Sigmoid colon (tissue), 7 donors: ENCODE results near the gene KRT7. TPM values are rescaled to one million over a fixed set of nuclear protein-coding genes. Genes with fewer than 3 reads are reported as not detected.

Experiments used
- DNase-seq: peaks from one replicate; pipeline ENCODE4 v3.0.0-alpha.2; 2019
- H3K27ac ChIP-seq, 4 donors: fragments of 200-600 bp; sonication (generic); one replicate each; pipeline ENCODE4 v1.5.1; 2016 to 2019; ENCODE audit warnings: mild to moderate bottlenecking in 1 of 4
- H3K27me3 ChIP-seq, 3 donors: fragments of 200-600 bp; sonication (generic); one replicate each; pipeline ENCODE4 v1.5.1; 2019; ENCODE audit warnings: mild to moderate bottlenecking in 1 of 3
- H3K36me3 ChIP-seq, 4 donors: fragments of 200-600 bp; sonication (generic); one replicate each; pipeline ENCODE4 v1.5.1; 2016 to 2019
- H3K4me1 ChIP-seq, 4 donors: fragments of 200-600 bp; sonication (generic); one replicate each; pipeline ENCODE4 v1.5.1; 2017 to 2019
- H3K4me3 ChIP-seq, 4 donors: fragments of 200-600 bp; sonication (generic); one replicate each; pipeline ENCODE4 v1.5.1; 2017 to 2019; ENCODE audit warnings: mild to moderate bottlenecking in 2 of 4, moderate library complexity in 1 of 4
- H3K9me3 ChIP-seq, 4 donors: fragments of 200-600 bp in 3 of 4; sonication (generic) in 3 of 4; one replicate each; pipeline versions ENCODE4 v1.5.1 to v1.6.1; 2013 to 2019
- EP300 ChIP-seq, 4 donors: sonication (generic); formaldehyde crosslinking; IDR thresholded peaks; one replicate each; pipeline ENCODE4 v1.6.1; 2017; ENCODE audit warnings: antibody characterized with exemption in 4 of 4
- POLR2A ChIP-seq, 2 donors: fragments of 450-650 bp; IDR thresholded peaks; one replicate each; pipeline ENCODE4 v1.6.1; 2016; ENCODE audit warnings: antibody characterized with exemption in 2 of 2, mild to moderate bottlenecking in 2 of 2, moderate library complexity in 2 of 2
- POLR2AphosphoS5 ChIP-seq, 4 donors: sonication (generic); formaldehyde crosslinking; IDR thresholded peaks; one replicate each; pipeline ENCODE4 v1.6.1; 2017; ENCODE audit warnings: antibody characterized with exemption in 4 of 4
- WGBS, 2 donors: extraction: QIAGEN DNeasy Blood & Tissue Kit; methylation state at CpG; one replicate each; pipeline ENCODE4 v1.1.7; 2013; 5-methylcytosine and 5-hydroxymethylcytosine counted together
- intact Hi-C: fragments of 100-400 bp; cut with DNase I; formaldehyde crosslinking; loops from one replicate; pipeline ENCODE4 v1.15.1; 2023
- polyA plus RNA-seq, 3 donors: library from polyadenylated mRNA; stranded (reverse); fragments of 200-250 nt; gene quantifications; one replicate each; pipeline ENCODE4 v1.2.3, GENCODE V29; 2013
- total RNA-seq, 4 donors: library from RNA; depleted of rRNA; stranded (reverse); fragments of >200 nt; gene quantifications; one replicate each; pipeline ENCODE4 v1.1.0, GENCODE V29; 2016
- TF ChIP-seq, protein P1 (sequence below), 4 experiments: fragments of 450-650 bp in 3 of 4; fragments of 200-600 bp in 1 of 4; IDR thresholded peaks; one replicate each; pipeline ENCODE4 v1.5.1; 2016 to 2019; ENCODE audit warnings: antibody characterized with exemption in 4 of 4, mild to moderate bottlenecking in 3 of 4, moderate library complexity in 2 of 4
- donor health status: healthy with polysubstance abuse.
- donor health status: Bipolar disorder and iron deficiency.
- donor health status: healthy.

Gene KRT7
- total and polyA plus RNA-seq, 7 donors = 0.27 to 12.0 (median 2.4) TPM; not detected in 2

DNA sequence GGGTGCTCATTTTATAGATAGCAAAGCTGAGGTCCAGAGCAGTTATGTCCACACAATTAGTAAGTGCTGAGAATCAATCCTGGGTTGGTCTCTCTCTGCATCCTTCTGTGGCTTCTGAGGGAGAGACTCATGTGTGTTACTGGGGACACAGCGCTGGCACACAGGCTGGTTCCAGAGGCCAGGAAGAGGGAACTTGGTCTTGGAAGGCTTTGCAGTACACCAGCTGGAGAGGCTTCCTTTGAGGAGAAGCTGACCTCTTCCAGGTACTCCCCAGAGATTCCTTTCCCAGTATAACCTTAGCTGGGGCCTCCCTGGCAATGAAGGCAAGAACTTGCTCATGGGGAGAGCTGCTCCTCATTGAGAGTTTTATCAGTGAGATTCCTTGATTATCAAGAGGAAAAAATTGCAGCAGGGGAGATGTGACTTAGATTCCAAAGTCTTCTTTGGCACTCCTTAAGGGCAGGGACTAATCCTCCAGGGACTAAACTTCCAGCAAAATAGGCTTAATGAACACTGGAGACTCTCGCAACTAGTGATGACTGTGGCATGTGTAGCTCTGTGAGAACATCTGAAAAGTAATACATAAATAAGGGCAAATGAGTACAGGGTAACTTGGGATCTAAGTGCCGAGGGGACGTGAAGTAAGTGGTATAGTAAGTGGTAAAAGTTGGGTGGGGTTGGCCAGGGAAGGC lies 27.3 kb upstream of the KRT7 start:
- Histone ChIP-seq H3K27ac (no peak overlapping the region), H3K4me3 (no peak overlapping the region), H3K9me3 (no peaks in the 10 kb centered on the region), H3K4me1 (peaks cover 0 to 30% (median 5%) of the 10 kb centered on the region in 4 donors), H3K36me3 (no peaks in the 10 kb centered on the region), H3K27me3 (no peaks in the 10 kb centered on the region)
- WGBS, 2 donors = 53 to 86% methylated on average over 4 of the region's 4 CpGs
- intact Hi-C loops = no loop called here
- peak; percentile 26 for DNase-seq
- TF ChIP-seq, protein P1, sequence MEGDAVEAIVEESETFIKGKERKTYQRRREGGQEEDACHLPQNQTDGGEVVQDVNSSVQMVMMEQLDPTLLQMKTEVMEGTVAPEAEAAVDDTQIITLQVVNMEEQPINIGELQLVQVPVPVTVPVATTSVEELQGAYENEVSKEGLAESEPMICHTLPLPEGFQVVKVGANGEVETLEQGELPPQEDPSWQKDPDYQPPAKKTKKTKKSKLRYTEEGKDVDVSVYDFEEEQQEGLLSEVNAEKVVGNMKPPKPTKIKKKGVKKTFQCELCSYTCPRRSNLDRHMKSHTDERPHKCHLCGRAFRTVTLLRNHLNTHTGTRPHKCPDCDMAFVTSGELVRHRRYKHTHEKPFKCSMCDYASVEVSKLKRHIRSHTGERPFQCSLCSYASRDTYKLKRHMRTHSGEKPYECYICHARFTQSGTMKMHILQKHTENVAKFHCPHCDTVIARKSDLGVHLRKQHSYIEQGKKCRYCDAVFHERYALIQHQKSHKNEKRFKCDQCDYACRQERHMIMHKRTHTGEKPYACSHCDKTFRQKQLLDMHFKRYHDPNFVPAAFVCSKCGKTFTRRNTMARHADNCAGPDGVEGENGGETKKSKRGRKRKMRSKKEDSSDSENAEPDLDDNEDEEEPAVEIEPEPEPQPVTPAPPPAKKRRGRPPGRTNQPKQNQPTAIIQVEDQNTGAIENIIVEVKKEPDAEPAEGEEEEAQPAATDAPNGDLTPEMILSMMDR (IDR thresholded peaks at IDR 0.05) = no peak
- TF ChIP-seq POLR2A (IDR thresholded peaks at IDR 0.05) (no peak), POLR2AphosphoS5 (IDR thresholded peaks at IDR 0.05) (no peak), EP300 (IDR thresholded peaks at IDR 0.05) (no peak)

DNA sequence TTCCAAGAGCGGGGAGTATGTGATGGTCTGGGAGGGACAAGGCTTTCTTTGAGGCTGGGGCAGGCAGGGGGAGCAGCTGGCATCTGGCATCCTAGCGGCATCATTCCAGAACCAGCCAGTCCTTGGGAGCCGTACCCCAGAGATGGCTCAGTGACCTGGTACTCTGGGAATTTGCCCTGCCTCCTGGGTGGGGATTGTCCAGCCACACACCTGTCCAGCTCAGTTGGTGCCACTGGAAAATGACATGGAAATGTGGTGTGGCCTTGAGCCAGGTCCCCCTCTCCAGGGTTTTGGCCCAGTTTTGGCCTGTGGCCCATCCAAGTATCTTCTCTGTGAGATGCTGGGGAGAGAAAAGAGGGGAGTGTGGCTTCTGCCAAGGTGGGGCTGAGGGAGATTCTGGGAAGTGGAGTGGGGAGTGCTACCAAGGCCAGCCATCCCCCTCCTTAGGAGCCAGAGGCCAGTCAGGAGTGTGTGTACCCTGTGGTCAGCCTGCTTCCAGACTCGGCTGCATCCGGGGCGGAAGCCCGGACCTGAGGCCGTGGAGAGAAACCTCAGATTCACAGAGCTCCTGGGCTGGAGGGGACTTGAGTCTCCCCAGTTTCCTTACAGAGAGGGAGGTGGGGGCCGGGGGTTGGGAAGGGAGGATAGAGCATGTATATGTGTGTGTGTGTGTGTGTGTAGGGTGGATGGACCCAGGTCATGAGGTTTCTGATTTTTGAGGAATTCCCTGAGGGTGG lies 26.6 kb upstream of the KRT7 start:
- TF ChIP-seq, protein P1 (IDR thresholded peaks at IDR 0.05) = no peak
- TF ChIP-seq POLR2A (IDR thresholded peaks at IDR 0.05) (no peak), POLR2AphosphoS5 (IDR thresholded peaks at IDR 0.05) (no peak), EP300 (IDR thresholded peaks at IDR 0.05) (no peak)
- H3K36me3 ChIP-seq = no peaks in the 10 kb centered on the region
- H3K27me3 ChIP-seq = no peaks in the 10 kb centered on the region
- H3K4me3 ChIP-seq = no peak overlapping the region
- DNase-seq = peak; percentile 54
- intact Hi-C loops = no loop called here
- no peaks in the 10 kb centered on the region for H3K9me3 ChIP-seq
- H3K27ac ChIP-seq = no peak overlapping the region
- WGBS, 2 donors = 80 to 89% methylated on average over 9 of the region's 9 CpGs
- H3K4me1 ChIP-seq = peaks cover 0 to 30% (median 5%) of the 10 kb centered on the region in 4 donors

DNA sequence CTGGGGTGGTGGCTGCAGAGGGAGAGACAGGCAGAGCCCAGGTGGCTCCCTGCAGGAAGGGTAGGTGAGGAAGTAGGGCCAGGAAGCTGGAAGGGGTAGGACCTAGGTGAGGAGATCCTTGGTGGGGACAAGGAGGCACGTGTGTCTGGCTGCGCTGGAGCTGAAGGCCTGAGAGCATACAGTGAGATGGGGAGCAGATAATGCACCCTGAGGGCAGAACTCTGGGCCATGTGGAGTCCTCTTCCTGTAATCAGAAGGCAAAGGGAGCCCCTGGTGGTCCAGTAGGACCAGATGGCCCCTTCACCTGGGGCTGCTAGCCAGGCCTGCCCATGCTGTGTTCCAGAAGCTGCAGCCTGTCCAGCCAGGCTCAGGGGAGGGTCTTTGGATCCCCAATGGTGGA lies 25.9 kb upstream of the KRT7 start:
- Histone ChIP-seq H3K36me3 (no peaks in the 10 kb centered on the region), H3K4me3 (no peak overlapping the region), H3K9me3 (no peaks in the 10 kb centered on the region), H3K27ac (no peak overlapping the region), H3K27me3 (no peaks in the 10 kb centered on the region), H3K4me1 (peaks cover 0 to 29% (median 5%) of the 10 kb centered on the region in 4 donors)
- TF ChIP-seq POLR2A (IDR thresholded peaks at IDR 0.05) (no peak), POLR2AphosphoS5 (IDR thresholded peaks at IDR 0.05) (no peak), EP300 (IDR thresholded peaks at IDR 0.05) (no peak)
- TF ChIP-seq, protein P1 (IDR thresholded peaks at IDR 0.05) = no peak
- WGBS, 2 donors = 87 to 88% methylated on average over 2 of the region's 2 CpGs
- intact Hi-C loops = no loop called here
- DNase-seq = peak; percentile 50

DNA sequence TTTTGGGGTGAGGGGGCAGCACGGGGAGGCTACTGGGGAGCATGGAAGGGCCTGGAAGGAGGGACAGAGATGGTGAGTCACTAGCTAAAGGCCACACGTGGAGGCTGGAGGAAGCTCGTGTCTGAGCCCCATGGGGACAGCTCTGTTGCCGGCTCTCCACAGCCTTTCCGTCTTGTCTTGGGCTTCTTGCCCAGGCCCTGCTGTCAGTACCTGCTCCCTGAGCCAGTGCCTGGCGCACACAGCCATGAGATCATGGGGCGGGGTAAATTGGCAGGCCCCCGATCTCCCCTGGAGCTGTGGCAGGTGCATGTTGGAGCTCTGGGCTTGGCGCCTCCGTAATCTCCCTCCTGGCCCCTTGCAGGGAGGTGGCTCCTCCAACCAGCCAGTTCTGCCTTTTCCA lies 25.1 kb upstream of the KRT7 start:
- Histone ChIP-seq H3K9me3 (no peaks in the 10 kb centered on the region), H3K4me3 (no peak overlapping the region), H3K27me3 (no peaks in the 10 kb centered on the region), H3K4me1 (peaks cover 0 to 21% (median 5%) of the 10 kb centered on the region in 4 donors), H3K36me3 (no peaks in the 10 kb centered on the region), H3K27ac (peak overlapping the region in 1 of 4 donors; percentile 2)
- intact Hi-C loops = no loop called here
- TF ChIP-seq POLR2AphosphoS5 (IDR thresholded peaks at IDR 0.05) = peak in 1 of 4 donors; percentile 60
- TF ChIP-seq, protein P1 (IDR thresholded peaks at IDR 0.05) = no peak
- WGBS, 2 donors = 11 to 51% methylated on average over 10 of the region's 10 CpGs
- peak; percentile 75 for DNase-seq
